Heart right ventricle (tissue), 16 donors: ENCODE data around the gene PTP4A2. TPM values are rescaled to one million over a fixed set of nuclear protein-coding genes. Genes with fewer than 3 reads are reported as not detected.

Source experiments
- ATAC-seq, 8 donors: fragments of 200-7000 bp; cut with Tn5 transposase; one replicate each; pipeline ENCODE4 v1.9.1; 2020; ENCODE audit warnings: mild to moderate bottlenecking in 8 of 8, moderate library complexity in 8 of 8, moderate number of reproducible peaks in 1 of 8
- DNase-seq, 2 donors: peaks; one replicate each; pipeline ENCODE4 v3.0.0-alpha.2; 2020
- H3K27ac ChIP-seq, 10 donors: fragments of 200-600 bp; sonication (generic) in 2 of 10; one replicate each; pipeline versions ENCODE4 v1.5.0 to v1.8.0; 2020 to 2022; ENCODE audit warnings: mild to moderate bottlenecking in 3 of 10
- H3K27me3 ChIP-seq, 7 donors: fragments of 200-600 bp; one replicate each; pipeline ENCODE4 v1.8.0; 2021 to 2022; ENCODE audit warnings: mild to moderate bottlenecking in 2 of 7
- H3K36me3 ChIP-seq, 9 donors: fragments of 200-600 bp; sonication (generic) in 1 of 9; one replicate each; pipeline versions ENCODE4 v1.5.0 to v1.8.0; 2020 to 2022; ENCODE audit warnings: mild to moderate bottlenecking in 2 of 9
- H3K4me1 ChIP-seq, 9 donors: fragments of 200-600 bp; sonication (generic) in 1 of 9; one replicate each; pipeline versions ENCODE4 v1.5.0 to v1.8.0; 2020 to 2022; ENCODE audit warnings: mild to moderate bottlenecking in 4 of 9
- H3K4me3 ChIP-seq, 10 donors: fragments of 200-600 bp; sonication (generic) in 2 of 10; one replicate each; pipeline versions ENCODE4 v1.5.0 to v1.8.0; 2020 to 2022; ENCODE audit warnings: mild to moderate bottlenecking in 7 of 10, moderate library complexity in 2 of 10
- H3K9me3 ChIP-seq, 11 donors: fragments of 200-600 bp in 10 of 11; sonication (generic) in 2 of 11; one replicate each; pipeline versions ENCODE4 v1.5.0 to v1.8.0; 2013 to 2022; ENCODE audit warnings: mild to moderate bottlenecking in 2 of 11, control low read depth in 1 of 11, moderate library complexity in 1 of 11
- WGBS, 2 donors: extraction: QIAGEN DNeasy Blood & Tissue Kit; methylation state at CpG; one replicate each; pipeline ENCODE4 v1.1.7; 2013; ENCODE audit warnings: inconsistent platforms in 1 of 2; 5-methylcytosine and 5-hydroxymethylcytosine counted together
- intact Hi-C, 10 donors: fragments of 100-400 bp; cut with DNase I; formaldehyde crosslinking; loops; one replicate each; pipeline versions ENCODE4 v1.11.1 to v1.14.2; 2022
- polyA plus RNA-seq, 2 donors: library from polyadenylated mRNA; stranded (reverse); fragments of 200-250 nt; gene quantifications; one replicate each; pipeline ENCODE4 v1.2.3, GENCODE V29; 2013
- total RNA-seq, 10 donors: library from RNA; stranded (reverse); fragmentation: NEBNext Ultra II Directional in 3 of 10; extraction: Animal tissue kit (Norgen Biotek cat#: 25700) in 3 of 10; gene quantifications; one replicate each; pipeline versions ENCODE4 v1.2.1 to v1.2.4, GENCODE V29; 2021 to 2023
- TF ChIP-seq, protein P1 (sequence below), 9 donors: fragments of 200-600 bp; sonication (generic) in 2 of 9; IDR thresholded peaks; one replicate each; pipeline versions ENCODE4 v1.5.0 to v1.8.0; 2021 to 2022; ENCODE audit warnings: antibody characterized with exemption in 9 of 9, mild to moderate bottlenecking in 5 of 9, moderate library complexity in 1 of 9
- donor health status: Arrhythmogenic right ventricular cardiomyopathy.
- donor health status: ischemic (EF 13 %, LVEDD 7.1; RV severe dilation, severe dysfunction).
- donor health status: healthy with polysubstance abuse.
- donor health status: DM: no; HTN: yes; CAD: no.
- donor health status: DM: no; HTN: no; CAD: no.
- donor health status: ischemic (EF 25% LVEDD 6.9; RV normal size, moderate dysfunction).
- donor health status: ischemic (EF 25% LVEDD 5.7; RV mildly dilated, moderate dysfunction).
- donor health status: healthy.
- donor health status: DM: yes; HTN: yes; CAD: no.
- donor health status: Ischemic cardiomyopathy.
- donor health status: ischemic (EF 35%, LVEDD 5.7; RV mildly dilated, moderate dysfunction).
- donor health status: nonischemic (EF 11% LVEDD 7.7; RV severe dilation, severe dysfunction).
- donor health status: DM: yes; HTN: yes; CAD: no.
- donor health status: PGD.
- donor health status: ischemic (EF 29% LVEDD 5.4; RV normal size, mild dysfunction).
- donor health status: nonischemic (EF 23%, LVEDD 6.1; RV moderate dilation, normal function).

Gene PTP4A2
- total and polyA plus RNA-seq, 12 donors: 49.5 to 506 (median 223) TPM

DNA sequence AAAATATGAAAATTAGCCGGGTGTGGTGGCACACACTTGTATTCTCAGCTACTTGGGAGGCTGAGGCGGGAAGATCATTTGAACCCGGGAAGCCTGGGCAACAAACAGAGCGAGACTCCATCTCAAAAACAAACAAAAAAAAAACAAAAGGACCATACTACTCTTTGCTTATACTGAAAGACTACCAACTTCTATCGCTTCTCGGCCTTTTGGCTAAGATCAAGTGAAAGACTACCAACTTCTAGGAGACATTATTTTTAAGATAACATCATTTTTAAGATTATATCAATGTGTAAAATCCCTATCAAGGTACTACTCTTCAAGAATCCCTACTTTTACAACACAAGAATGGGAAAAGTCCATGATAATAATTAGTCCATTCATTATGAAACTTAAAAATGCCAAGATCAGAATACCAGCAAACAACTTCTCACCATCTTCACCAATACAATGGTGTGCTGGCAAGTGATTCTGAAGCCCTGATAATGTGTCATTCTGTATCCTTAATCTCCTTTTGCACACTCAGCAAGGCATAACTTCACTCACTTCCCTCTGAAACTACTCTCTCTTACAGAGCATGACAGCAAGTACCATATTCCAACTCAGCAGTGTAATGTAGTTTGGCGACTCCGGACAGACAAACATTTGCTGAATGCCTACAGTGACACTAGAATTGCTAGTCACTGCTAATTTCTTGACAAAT is 1.7 kb downstream of the PTP4A2 start:
- TF ChIP-seq, protein P1, sequence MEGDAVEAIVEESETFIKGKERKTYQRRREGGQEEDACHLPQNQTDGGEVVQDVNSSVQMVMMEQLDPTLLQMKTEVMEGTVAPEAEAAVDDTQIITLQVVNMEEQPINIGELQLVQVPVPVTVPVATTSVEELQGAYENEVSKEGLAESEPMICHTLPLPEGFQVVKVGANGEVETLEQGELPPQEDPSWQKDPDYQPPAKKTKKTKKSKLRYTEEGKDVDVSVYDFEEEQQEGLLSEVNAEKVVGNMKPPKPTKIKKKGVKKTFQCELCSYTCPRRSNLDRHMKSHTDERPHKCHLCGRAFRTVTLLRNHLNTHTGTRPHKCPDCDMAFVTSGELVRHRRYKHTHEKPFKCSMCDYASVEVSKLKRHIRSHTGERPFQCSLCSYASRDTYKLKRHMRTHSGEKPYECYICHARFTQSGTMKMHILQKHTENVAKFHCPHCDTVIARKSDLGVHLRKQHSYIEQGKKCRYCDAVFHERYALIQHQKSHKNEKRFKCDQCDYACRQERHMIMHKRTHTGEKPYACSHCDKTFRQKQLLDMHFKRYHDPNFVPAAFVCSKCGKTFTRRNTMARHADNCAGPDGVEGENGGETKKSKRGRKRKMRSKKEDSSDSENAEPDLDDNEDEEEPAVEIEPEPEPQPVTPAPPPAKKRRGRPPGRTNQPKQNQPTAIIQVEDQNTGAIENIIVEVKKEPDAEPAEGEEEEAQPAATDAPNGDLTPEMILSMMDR (IDR thresholded peaks at IDR 0.05): no peak
- H3K27me3 ChIP-seq: no peaks in the 10 kb centered on the region
- no peaks in the 10 kb centered on the region for H3K9me3 ChIP-seq
- H3K36me3 ChIP-seq: no peaks in the 10 kb centered on the region
- H3K4me3 ChIP-seq: peak overlapping the region; percentile 45 to 75 (median 68)
- H3K27ac ChIP-seq: peak overlapping the region in 9 of 10 donors; percentile 3 to 97 (median 93)
- peaks cover 24 to 85% (median 64%) of the 10 kb centered on the region in 9 donors for H3K4me1 ChIP-seq
- no peak for ATAC-seq
- DNase-seq: no peak
- WGBS, 2 donors: 73 to 76% methylated on average over 8 of the region's 8 CpGs
- intact Hi-C loops: no loop called here

DNA sequence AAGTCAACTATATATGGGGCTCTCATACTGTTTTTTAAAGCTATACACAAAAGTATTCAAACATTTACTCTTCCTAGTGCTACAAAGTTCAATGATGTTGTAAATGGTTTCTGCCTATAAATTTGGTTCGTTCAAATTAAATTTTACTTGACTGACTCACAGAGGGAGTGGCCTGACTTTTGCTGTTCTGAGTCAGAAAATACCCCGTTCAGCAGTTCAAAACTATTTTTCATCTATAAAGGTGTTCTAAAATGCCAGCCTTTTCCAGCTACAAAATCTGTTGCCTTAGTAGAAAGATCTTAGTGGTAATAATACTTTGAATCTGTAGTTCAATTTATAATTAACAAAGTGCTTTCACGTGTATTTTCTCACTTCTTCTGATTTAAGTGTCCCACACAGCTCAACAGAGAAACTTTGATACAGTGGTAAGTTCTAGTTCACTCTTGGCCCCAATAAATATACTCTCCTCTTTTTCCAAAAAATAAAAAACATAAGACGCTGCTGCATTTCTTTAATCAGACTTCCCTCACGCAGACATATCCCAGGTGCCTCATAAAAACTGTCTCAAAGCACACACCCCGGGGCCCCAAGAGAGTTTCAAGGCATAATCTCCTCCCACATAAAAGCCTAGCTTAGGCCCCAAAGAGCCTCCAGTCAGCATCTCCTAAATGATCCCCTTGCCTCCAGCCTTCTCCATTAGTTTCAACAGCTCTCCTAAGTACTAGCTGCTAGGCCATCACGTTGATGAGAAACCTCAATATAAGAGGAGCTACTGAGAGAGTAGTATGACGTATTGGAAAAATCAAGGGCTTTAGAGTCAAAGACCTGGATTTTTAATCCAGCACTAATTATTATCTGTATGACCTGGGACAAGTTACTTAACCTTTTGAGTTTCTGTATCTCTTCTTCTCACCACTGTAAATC is 3.2 kb downstream of the PTP4A2 start:
- DNase-seq (no peak), ATAC-seq (no peak)
- Histone ChIP-seq H3K27me3 (no peaks in the 10 kb centered on the region), H3K27ac (peak overlapping the region in 8 of 10 donors; percentile 9 to 97 (median 42)), H3K36me3 (no peaks in the 10 kb centered on the region), H3K4me3 (peak overlapping the region in 5 of 10 donors; percentile 5 to 75 (median 11)), H3K4me1 (peaks cover 24 to 88% (median 78%) of the 10 kb centered on the region in 9 donors), H3K9me3 (no peaks in the 10 kb centered on the region)
- 21 to 24% methylated on average over 8 of the region's 8 CpGs for WGBS, 2 donors
- intact Hi-C loops: no loop called here
- TF ChIP-seq, protein P1 (IDR thresholded peaks at IDR 0.05): no peak

DNA sequence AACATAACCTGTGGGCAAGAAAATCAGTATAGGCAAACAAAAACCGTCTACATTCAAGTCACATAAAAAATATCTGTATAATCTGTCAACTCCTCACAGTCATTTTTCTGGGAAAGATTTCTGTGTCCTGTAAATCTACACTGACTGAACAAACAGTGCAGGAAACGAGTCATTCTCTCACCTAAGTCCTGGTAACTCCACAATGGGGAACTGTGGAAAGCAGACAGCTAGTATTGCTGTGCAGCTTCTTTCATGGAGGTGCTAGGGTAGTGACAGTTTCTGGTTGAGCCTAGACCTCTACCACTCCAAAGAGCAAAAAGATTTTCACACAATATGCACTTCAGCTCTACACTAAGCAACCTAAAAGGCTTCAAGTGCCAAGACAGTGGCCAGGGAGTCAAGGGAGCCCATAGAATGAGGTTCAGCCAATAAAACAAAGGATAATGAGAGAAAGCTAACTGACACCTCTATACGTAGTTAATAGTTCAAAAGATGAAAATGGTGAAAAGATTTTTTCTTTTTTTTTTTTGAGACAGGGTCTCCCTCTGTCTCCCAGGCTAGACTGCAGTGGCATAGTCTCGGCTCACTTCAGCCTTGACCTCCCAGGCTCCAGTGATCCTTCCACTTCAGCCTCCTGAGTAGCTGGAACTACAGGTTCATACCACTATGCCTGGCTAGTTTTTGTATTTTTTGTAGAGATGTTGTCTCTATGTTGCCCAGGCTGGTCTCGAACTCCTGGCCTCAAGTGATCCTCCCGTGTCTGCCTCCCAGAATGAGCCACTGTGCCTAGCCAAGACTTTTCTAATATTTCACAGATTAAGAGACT is 5.5 kb downstream of the PTP4A2 start:
- Histone ChIP-seq H3K4me1 (peaks cover 28 to 96% (median 92%) of the 10 kb centered on the region in 9 donors), H3K27me3 (no peaks in the 10 kb centered on the region), H3K27ac (peak overlapping the region in 7 of 10 donors; percentile 7 to 97 (median 46)), H3K9me3 (no peaks in the 10 kb centered on the region), H3K4me3 (no peak overlapping the region), H3K36me3 (no peaks in the 10 kb centered on the region)
- intact Hi-C loops: no loop called here
- DNase-seq (no peak), ATAC-seq (peak in 5 of 8 donors; percentile 6 to 59 (median 41))
- TF ChIP-seq, protein P1 (IDR thresholded peaks at IDR 0.05): no peak
- WGBS, 2 donors: 54 to 58% methylated on average over 6 of the region's 6 CpGs
